Measurements from ENCODE around the gene TSGA10IP.

Gene TSGA10IP

GRCh38 chr11:65958774-65959420 lies 13.6 kb downstream of the TSGA10IP start:
- H3K27ac ChIP-seq = no peak overlapping the region
- no peak for TF ChIP-seq CTCF (conservative IDR thresholded peaks at IDR 0.05)

- no peak for TF ChIP-seq CTCF (conservative IDR thresholded peaks at IDR 0.05)
- H3K27ac ChIP-seq = peak overlapping the region; percentile 98
These were observed 15.6 kb downstream of the TSGA10IP start for GRCh38 chr11:65960824-65961266.

- TF ChIP-seq CTCF (conservative IDR thresholded peaks at IDR 0.05) = no peak
- H3K27ac ChIP-seq = peak within 1 kb of the TSS; percentile 98
These were observed 16.2 kb downstream of the TSGA10IP start, which contains the start of gene SART1 for GRCh38 chr11:65961267-65962140. SART1 (plus strand) TSS chr11:65961734; CDS start chr11:65961781, 47 bp downstream.

- H3K27ac ChIP-seq = peak overlapping the region; percentile 98
- no peak for TF ChIP-seq CTCF (conservative IDR thresholded peaks at IDR 0.05)
These were observed 16.9 kb downstream of the TSGA10IP start for GRCh38 chr11:65962141-65962564.

- TF ChIP-seq CTCF (conservative IDR thresholded peaks at IDR 0.05) = no peak
- no peak overlapping the region for H3K27ac ChIP-seq
These were observed 19.6 kb downstream of the TSGA10IP start for GRCh38 chr11:65964906-65965305.

GRCh38 chr11:65965986-65966762 lies 20.9 kb downstream of the TSGA10IP start:
- H3K27ac ChIP-seq = no peak overlapping the region
- TF ChIP-seq CTCF (conservative IDR thresholded peaks at IDR 0.05) = no peak

Data from VCaP (cell line).